ENCODE results near the gene MCAM. TPM values are rescaled to one million over a fixed set of nuclear protein-coding genes. Genes with fewer than 3 reads are reported as not detected.

MCAM gene
- total RNA-seq, 2 experiments from 2014 or later, result 2.4 to 2.9 TPM

DNA sequence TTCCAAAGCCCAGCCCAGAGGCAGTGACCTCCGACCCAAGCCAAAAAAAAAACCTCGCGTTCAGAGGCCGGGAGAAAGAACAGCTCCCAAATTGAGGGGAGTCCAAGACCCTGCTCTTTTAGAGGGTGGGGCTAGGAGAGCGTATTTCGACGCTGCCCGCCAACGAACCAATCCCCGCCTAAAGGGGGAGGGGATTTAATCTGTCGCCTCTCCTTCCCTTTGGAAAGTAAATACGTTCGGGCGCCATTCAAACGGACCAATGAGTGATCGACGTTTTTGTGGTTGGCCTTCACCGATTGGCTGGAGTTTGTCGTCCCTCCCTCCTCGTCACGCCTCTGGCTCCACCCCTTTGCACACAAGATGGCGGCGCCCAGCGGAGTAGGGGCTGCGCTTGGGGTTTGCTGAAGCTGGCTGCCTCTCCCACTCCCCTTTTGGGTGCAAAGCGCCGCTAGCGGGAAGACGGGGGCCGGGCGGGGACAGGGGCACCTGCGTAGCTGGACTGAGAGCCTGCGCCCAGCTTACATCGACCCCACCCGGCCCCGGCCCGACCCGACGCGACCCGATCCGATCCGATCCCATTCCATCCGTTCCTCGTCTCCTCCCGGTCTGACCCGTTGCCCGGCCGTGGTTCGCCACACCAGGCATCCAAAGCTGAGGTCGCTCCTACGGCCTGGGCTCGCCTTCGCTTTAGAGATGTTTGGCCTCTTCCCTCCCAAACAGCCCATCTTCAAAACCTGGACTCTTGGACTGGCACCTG is 17.4 kb upstream of the MCAM start, which contains the start of gene RNF26:
RNF26 (plus strand) TSS at position 354 of the 757 bp plus-strand sequence. CDS start 596 bp downstream, outside the sequence.
- H3K36me3 Mint-ChIP-seq, result peaks cover 9% of the 10 kb centered on the region
- H3K27me3 Mint-ChIP-seq, result peaks cover 24% of the 10 kb centered on the region
- peak; percentile 91 for DNase-seq
- peak within 1 kb of the TSS; percentile 99 for H3K27ac Mint-ChIP-seq
- no peaks in the 10 kb centered on the region for H3K9me3 Mint-ChIP-seq
- H3K4me3 Mint-ChIP-seq, result peak within 1 kb of the TSS; percentile 98
- POLR2A ChIA-PET, result interaction anchor here (0.7 to 2.0 kb wide), 11 partner anchors 9 to 316 kb away, joined by 3 to 13 read pairs (median 3); partner anchors contain the start of genes CBL, DPAGT1, TRAPPC4 and VPS11
- peaks cover 26% of the 10 kb centered on the region for H3K4me1 Mint-ChIP-seq
- ATAC-seq (ENCODE audit: low read depth), result peak; percentile 93

DNA sequence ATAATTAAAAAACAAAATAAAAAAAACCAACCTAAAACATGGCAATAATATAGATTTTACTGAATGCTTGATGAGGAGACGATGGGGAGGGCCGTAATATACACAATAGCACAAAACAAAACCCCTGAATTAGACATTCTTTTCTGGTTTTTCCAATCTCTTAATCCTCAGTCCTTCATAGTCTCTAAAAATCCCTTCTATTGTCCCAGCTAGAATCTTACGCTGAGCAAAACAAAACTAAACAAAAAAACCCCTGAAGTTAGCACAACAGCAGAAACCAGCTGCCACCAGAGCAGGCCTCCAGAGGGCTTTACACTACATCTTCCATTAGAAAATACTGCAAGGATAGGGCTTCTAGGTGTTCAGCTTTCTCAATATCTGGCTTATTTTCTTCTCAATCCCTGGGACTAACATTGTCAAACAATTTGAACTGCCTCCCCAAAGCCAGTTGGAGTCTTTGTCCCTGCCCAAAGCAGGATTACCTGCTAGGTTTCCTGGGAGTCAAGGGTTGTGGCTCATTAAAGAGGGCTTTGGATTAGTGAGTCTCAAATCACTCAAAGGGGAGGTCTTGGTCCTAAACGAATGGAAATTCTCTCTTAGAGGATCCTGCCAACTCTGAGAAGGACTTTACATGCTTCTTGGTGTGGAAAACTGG is 15.3 kb upstream of the MCAM start:
- DNase-seq, result no peak
- no peak for ATAC-seq (ENCODE audit: low read depth)
- POLR2A ChIA-PET, result interaction anchor here (2.0 kb wide), 1 partner anchor 126 kb away, joined by 8 read pairs; the partner anchor contains the start of gene CBL
- H3K4me3 Mint-ChIP-seq, result no peak overlapping the region
- no peaks in the 10 kb centered on the region for H3K9me3 Mint-ChIP-seq
- H3K27me3 Mint-ChIP-seq, result peaks cover 20% of the 10 kb centered on the region
- H3K36me3 Mint-ChIP-seq, result peaks cover 6% of the 10 kb centered on the region
- peak overlapping the region; percentile 71 for H3K27ac Mint-ChIP-seq
- peaks cover 20% of the 10 kb centered on the region for H3K4me1 Mint-ChIP-seq

DNA sequence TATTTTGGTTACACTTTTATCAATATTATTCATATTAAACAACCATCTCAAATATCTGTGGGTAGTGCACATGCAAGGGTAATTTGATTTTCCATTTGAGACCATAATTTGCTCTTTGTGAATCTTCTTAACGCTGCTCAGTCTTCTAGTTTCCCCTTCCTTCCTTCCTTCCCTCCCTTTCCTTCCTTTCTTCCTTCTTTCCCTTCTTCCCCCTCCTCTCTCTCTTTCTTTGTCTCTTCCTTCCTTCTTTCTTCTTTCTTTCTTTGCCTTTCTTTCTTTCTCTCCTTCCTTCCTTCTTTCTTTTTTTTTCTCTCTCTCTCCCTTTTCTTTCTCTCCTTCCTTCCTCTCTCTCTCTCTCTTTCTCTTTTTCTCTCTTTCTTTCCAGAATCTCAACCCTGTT is 13.3 kb upstream of the MCAM start:
- no peaks in the 10 kb centered on the region for H3K9me3 Mint-ChIP-seq
- DNase-seq (no peak), ATAC-seq (ENCODE audit: low read depth) (no peak)
- no peaks in the 10 kb centered on the region for H3K36me3 Mint-ChIP-seq
- H3K27ac Mint-ChIP-seq, result no peak overlapping the region
- peaks cover 15% of the 10 kb centered on the region for H3K4me1 Mint-ChIP-seq
- peaks cover 20% of the 10 kb centered on the region for H3K27me3 Mint-ChIP-seq
- POLR2A ChIA-PET, result interaction anchor here (1.1 kb wide), 1 partner anchor 272 kb away, joined by 4 read pairs; no protein-coding TSS in a partner anchor
- H3K4me3 Mint-ChIP-seq, result no peak overlapping the region

DNA sequence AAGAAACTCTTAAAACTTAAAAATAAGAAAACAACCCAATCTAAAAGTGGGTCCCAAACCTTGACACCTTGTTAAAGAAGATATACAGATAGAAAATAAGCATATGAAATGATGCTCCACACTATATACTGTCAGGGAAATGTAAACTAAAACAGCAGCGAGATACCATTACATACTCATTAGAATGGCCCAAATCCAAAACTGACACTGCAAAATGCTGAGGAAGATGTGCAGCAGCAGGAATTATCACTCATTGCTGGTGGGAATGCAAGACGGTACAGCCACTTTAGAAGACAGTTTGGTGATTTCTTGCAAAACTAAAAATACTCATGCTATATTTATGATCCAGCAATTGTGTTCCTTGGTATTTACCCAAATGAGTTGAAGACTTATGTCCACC is 12.4 kb upstream of the MCAM start:
- Mint-ChIP-seq H3K4me1 (peaks cover 11% of the 10 kb centered on the region), H3K27ac (no peak overlapping the region), H3K4me3 (no peak overlapping the region), H3K36me3 (no peaks in the 10 kb centered on the region), H3K27me3 (peaks cover 20% of the 10 kb centered on the region), H3K9me3 (no peaks in the 10 kb centered on the region)
- ATAC-seq (ENCODE audit: low read depth), result no peak
- no peak for DNase-seq
- POLR2A ChIA-PET, result no interaction called here

DNA sequence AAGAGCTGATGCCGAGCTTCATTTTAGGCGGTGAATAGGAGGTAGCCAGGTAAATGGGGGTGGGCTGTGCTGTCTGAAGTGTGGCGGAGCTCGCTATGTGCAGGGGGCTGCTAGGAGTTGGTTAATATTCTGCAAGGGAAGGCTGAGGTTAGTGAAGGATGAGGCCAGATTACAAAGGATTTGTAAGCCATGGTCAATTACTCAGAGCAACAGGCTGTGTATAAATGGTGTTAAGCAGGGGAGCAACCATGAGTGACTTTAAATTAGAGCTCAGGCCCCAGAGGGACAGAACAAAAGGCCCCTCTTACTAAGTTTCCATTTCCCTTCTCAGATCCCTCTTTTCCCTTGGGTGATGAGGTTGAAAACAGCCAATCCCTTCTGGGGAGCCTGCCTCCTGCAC is 7.3 kb upstream of the MCAM start:
- POLR2A ChIA-PET, result interaction anchor here (1.0 to 1.4 kb wide), 2 partner anchors 10 to 17 kb away, joined by 3 read pairs; partner anchors contain the start of genes C1QTNF5 and RNF26
- H3K27ac Mint-ChIP-seq, result no peak overlapping the region
- no peak for ATAC-seq (ENCODE audit: low read depth)
- H3K4me1 Mint-ChIP-seq, result peaks cover 16% of the 10 kb centered on the region
- H3K4me3 Mint-ChIP-seq, result no peak overlapping the region
- peaks cover 9% of the 10 kb centered on the region for H3K27me3 Mint-ChIP-seq
- no peaks in the 10 kb centered on the region for H3K36me3 Mint-ChIP-seq
- DNase-seq, result no peak
- H3K9me3 Mint-ChIP-seq, result no peaks in the 10 kb centered on the region

DNA sequence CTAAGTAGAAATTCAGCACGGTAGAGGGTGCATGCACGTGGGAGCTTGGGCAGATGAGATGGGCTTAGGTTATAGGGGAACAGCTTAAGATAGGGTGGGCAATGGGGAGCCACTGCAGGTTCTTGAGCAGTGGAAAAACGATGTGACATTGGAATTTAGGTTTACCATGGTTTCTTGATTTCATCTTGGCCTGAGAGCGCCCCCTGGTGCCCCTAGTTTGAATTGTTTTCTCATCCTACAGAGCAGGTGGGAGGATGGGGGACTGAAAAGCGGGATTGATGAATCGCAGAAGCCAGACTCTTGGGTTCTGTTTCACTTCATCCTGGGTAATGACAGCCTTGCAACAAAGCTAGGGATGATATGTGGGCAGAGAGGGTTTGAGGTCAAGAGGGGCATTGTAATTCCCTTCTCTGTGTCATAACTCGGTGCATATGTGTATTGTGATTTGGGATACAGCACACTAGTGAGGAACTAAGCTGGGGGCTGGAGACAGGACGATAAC is 6.7 kb upstream of the MCAM start:
- H3K36me3 Mint-ChIP-seq, result no peaks in the 10 kb centered on the region
- DNase-seq (peak; percentile 79), ATAC-seq (ENCODE audit: low read depth) (no peak)
- peaks cover 10% of the 10 kb centered on the region for H3K27me3 Mint-ChIP-seq
- no peak overlapping the region for H3K27ac Mint-ChIP-seq
- H3K9me3 Mint-ChIP-seq, result no peaks in the 10 kb centered on the region
- POLR2A ChIA-PET, result interaction anchor here (1.0 to 3.4 kb wide), 6 partner anchors 11 to 305 kb away, joined by 3 to 11 read pairs (median 4); partner anchors contain the start of genes C1QTNF5, NLRX1, RNF26 and RPS25
- H3K4me1 Mint-ChIP-seq, result peaks cover 16% of the 10 kb centered on the region
- H3K4me3 Mint-ChIP-seq, result no peak overlapping the region

DNA sequence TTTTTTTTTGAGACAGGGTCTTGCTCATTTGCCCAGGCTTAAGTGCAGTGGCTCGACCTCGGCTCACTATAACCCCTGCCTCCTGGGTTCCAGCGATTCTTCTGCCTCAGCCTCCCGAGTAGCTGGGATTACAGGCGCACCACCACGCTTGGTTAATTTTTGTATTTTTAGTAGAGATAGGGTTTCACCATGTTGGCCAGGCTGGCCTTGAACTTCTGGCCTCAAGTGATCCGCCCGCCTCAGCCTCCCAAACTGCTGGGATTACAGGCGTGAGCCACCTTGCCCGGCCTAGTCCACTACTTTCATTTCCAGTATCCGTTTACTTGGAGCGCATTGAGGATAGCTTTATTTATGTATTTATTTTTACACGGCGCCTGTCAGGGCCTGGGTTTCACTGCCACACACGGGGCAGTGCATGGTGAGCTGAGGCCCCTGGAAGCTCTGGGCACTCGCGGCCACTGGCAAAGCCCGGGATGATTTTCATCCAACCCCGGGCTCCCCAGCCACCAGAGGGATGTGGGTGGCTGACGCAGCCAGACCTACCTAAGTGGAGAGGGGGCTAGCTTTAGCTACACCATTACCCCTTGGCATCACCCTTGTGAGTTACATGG is 6.1 kb upstream of the MCAM start:
- ATAC-seq (ENCODE audit: low read depth), result no peak
- H3K4me3 Mint-ChIP-seq, result no peak overlapping the region
- POLR2A ChIA-PET, result interaction anchor here (1.0 to 3.4 kb wide), 7 partner anchors 11 to 304 kb away, joined by 3 to 13 read pairs (median 4); partner anchors contain the start of genes C1QTNF5, NLRX1, RNF26 and RPS25
- peaks cover 16% of the 10 kb centered on the region for H3K4me1 Mint-ChIP-seq
- peaks cover 11% of the 10 kb centered on the region for H3K27me3 Mint-ChIP-seq
- no peak overlapping the region for H3K27ac Mint-ChIP-seq
- DNase-seq, result no peak
- H3K36me3 Mint-ChIP-seq, result no peaks in the 10 kb centered on the region
- no peaks in the 10 kb centered on the region for H3K9me3 Mint-ChIP-seq

DNA sequence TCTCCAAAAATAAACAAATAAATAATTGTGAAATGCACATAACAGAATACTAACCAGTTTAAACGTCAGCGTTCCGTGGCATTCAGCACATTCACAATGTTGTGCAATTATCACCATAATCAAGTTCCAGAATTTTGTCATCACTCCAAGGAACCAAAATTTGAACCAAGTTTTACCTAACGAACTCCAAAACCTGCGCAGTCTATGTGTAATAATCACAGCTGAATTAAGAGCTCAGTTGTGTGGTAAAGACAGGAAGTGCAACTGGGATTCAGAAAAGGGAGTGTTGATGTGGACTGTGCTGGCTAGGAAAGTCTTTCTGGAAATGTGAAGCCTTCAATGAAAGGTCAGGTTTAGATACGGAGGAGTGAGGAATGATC is 5.4 kb upstream of the MCAM start:
- no peaks in the 10 kb centered on the region for H3K36me3 Mint-ChIP-seq
- H3K27me3 Mint-ChIP-seq, result peaks cover 17% of the 10 kb centered on the region
- peaks cover 16% of the 10 kb centered on the region for H3K4me1 Mint-ChIP-seq
- H3K9me3 Mint-ChIP-seq, result no peaks in the 10 kb centered on the region
- no peak overlapping the region for H3K27ac Mint-ChIP-seq
- DNase-seq, result no peak
- H3K4me3 Mint-ChIP-seq, result no peak overlapping the region
- ATAC-seq (ENCODE audit: low read depth), result no peak
- POLR2A ChIA-PET, result interaction anchor here (1.1 to 3.4 kb wide), 8 partner anchors 12 to 304 kb away, joined by 3 to 13 read pairs (median 11); partner anchors contain the start of genes C2CD2L, HYOU1, RNF26 and RPS25

DNA sequence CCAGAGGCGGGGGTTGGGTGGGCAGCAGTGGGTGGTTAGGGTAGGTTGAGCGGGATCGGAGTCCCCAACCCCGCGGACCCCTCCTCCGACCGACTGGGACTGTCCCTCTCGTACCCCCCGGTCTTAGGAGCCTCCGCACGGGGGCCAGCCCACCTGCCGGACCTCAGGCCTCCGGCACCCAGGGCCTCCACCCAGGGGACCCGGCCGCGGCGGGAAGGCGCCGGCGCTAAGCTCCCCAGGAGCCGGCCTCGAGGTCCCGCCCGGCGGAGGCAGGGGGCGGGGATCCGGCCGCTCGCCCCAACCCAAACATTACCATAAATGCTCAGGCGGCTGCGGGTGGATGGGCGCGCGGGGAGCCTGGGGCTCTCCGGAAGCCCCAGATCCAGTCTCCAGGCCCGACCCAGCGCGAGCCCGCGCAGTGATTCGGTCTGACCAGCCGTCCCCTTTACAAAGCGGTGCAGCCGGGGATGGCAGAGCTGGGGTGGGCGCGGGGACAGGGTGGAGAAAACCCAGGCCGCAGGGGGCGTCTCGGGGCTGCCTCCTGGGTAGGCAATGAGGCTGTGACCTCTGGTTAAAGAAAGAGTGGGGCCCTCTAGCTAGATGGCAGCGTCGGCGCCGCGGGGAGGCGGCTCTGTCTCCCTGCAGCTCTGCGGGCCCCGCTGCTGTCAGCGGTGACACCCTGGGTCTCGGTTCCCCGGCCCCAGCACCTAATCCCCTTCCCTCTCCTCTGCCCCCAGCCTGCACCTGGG is 4.0 kb upstream of the MCAM start:
- peaks cover 19% of the 10 kb centered on the region for H3K27me3 Mint-ChIP-seq
- POLR2A ChIA-PET, result interaction anchor here (0.6 to 3.4 kb wide), 19 partner anchors 11 to 264 kb away, joined by 3 to 18 read pairs (median 5); partner anchors contain the start of genes C2CD2L, CBL, DPAGT1 and HYOU1
- peak overlapping the region; percentile 86 for H3K4me3 Mint-ChIP-seq
- no peaks in the 10 kb centered on the region for H3K36me3 Mint-ChIP-seq
- peaks cover 16% of the 10 kb centered on the region for H3K4me1 Mint-ChIP-seq
- peak; percentile 84 for DNase-seq
- no peaks in the 10 kb centered on the region for H3K9me3 Mint-ChIP-seq
- ATAC-seq (ENCODE audit: low read depth), result peak; percentile 79
- peak overlapping the region; percentile 92 for H3K27ac Mint-ChIP-seq

DNA sequence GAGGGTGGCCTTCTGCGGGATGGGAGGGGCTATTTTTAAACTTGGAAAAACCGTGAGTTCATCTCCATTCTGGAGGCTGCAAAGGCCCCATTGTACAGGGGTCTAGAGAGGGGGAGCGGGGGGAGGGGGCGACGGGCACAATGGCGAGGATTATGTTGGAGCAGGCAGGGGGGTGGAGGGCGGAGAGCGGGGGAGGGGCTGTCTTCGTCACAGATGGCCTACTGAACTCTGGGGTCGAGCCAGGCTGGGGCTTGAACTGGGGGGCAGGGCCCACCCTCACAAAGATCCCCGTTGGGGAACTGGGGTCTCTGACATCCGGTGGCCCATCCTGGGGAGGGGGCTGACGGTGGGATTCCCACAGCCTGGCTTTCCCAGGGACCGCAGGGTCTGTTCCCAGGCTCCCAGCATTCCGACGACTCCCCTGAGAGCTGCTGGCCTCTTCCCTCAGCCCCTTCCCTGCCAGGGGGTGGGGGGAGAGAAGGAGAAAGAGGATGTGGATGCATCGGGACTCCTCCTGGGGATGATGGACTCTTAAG is 3.4 kb upstream of the MCAM start:
- POLR2A ChIA-PET, result interaction anchor here (1.0 to 3.4 kb wide), 12 partner anchors 10 to 260 kb away, joined by 3 to 18 read pairs (median 6); partner anchors contain the start of genes C2CD2L, CBL, DPAGT1 and VPS11
- Mint-ChIP-seq H3K27ac (peak overlapping the region; percentile 83), H3K36me3 (no peaks in the 10 kb centered on the region), H3K4me3 (peak overlapping the region; percentile 65), H3K27me3 (peaks cover 21% of the 10 kb centered on the region), H3K4me1 (peaks cover 21% of the 10 kb centered on the region), H3K9me3 (no peaks in the 10 kb centered on the region)
- no peak for DNase-seq
- ATAC-seq (ENCODE audit: low read depth), result no peak

DNA sequence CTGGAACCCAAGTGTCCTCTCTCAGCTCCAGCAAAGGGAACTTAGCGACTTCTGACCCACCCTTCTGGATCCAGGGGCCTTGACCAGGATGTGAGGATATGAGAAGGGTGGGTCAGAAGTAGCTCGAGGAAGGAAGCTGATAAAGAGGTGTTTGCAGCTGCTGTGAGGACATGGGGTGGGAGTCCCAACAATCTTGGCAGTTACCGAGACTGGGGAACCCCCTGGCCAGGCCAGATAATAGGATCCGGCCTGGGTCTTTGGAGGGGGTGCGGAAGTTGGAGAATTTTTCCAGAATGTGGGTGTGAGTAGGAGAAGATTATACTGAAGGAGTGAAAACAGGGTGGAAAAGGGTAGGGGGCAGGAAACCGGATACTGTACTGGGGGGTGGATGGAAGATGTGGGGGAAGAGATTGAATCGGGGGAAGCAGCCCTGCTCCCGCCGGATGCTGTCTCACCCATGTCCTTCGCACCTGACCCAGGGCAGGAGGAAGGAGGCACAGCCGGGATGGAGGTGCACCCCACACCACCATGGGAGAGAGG is 2.8 kb upstream of the MCAM start:
- POLR2A ChIA-PET, result interaction anchor here (1.1 to 1.7 kb wide), 4 partner anchors 37 to 252 kb away, joined by 3 to 5 read pairs (median 3); partner anchors contain the start of genes CBL, HINFP and VPS11
- H3K9me3 Mint-ChIP-seq, result no peaks in the 10 kb centered on the region
- peaks cover 21% of the 10 kb centered on the region for H3K27me3 Mint-ChIP-seq
- no peak for DNase-seq
- peaks cover 22% of the 10 kb centered on the region for H3K4me1 Mint-ChIP-seq
- H3K27ac Mint-ChIP-seq, result peak overlapping the region; percentile 83
- H3K4me3 Mint-ChIP-seq, result peak overlapping the region; percentile 65
- ATAC-seq (ENCODE audit: low read depth), result no peak
- no peaks in the 10 kb centered on the region for H3K36me3 Mint-ChIP-seq

All from activated naive CD8-positive, alpha-beta T cell treated with anti-CD3 and anti-CD28 coated beads, Interleukin-2, amount 10 ng/mL, durations not matched to agents 7 days and 5 days (primary cell).